ENCODE measurements around the gene N4BP2L2. TPM values are rescaled to one million over a fixed set of nuclear protein-coding genes. Genes with fewer than 3 reads are reported as not detected.

Gene N4BP2L2
- total RNA-seq, 1 donor from 2014 or later: 88.0 TPM

DNA sequence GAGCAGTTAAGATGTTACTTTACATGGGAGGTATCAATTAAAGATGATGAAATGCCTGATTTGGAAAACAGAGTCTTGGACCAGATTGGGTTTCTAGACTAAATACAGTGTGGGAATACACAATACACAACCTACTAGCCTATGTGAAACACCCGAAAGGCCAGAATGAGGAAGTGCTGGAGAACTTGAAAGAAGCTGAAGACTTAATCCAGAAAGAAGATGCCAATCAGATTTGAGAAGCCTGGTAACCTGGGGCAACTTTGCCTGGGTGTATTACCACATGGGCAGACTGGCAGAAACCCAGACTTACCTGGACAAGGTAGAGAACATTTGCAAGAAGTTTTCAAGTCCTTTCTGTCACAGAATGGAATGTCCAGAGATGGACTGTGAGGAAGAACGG, 153.9 kb downstream of the N4BP2L2 start:
- no peak overlapping the region for H3K4me3 Mint-ChIP-seq
- intact Hi-C loops (cut with micrococcal nuclease): no loop called here
- H3K36me3 Mint-ChIP-seq (ENCODE audit: low read depth): peaks cover 9% of the 10 kb centered on the region
- peaks cover 7% of the 10 kb centered on the region for H3K4me1 Mint-ChIP-seq
- H3K27ac Mint-ChIP-seq: no peak overlapping the region
- peak; percentile 47 for DNase-seq
- H3K27me3 Mint-ChIP-seq: no peaks in the 10 kb centered on the region
- H3K9me3 Mint-ChIP-seq: no peaks in the 10 kb centered on the region

DNA sequence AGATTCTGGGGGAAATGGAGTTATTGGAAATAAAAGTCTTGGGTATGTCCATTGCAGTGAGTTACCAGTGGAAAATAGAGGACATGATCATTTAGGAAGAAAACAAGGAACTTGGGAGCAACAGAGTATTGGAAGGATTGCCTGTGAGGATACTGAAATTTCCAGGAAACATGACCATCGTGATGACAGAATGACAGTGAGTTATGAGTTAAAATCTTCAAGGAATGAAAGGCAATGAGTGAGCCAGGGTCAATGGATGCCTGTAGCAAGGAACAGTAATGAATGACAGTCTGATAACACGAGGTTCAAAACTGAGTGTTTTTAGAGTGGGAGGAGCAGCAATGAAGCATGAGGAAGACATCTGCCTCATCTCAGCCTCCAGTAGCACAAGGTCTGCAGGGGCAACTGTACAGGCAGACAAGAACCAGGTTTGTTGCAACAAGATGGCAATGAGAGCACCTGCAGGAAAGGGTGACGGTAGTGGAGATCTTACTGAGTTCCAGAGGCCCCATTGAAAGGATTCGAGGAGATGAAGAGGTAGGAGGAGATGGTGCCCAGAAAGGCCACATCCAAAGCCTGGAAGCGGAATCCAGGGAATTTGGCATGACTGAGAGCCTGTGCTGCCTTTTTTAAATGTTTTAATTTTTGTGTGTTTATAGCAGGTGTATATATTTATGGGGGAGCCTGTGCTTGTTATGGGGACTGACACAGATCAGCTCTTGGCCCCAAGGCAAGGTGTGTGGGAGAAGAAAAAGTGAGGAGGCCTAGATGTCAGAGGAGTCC, 154.6 kb downstream of the N4BP2L2 start:
- Mint-ChIP-seq H3K27me3 (no peaks in the 10 kb centered on the region), H3K9me3 (no peaks in the 10 kb centered on the region), H3K4me1 (peaks cover 4% of the 10 kb centered on the region), H3K27ac (no peak overlapping the region), H3K4me3 (no peak overlapping the region), H3K36me3 (ENCODE audit: low read depth) (peaks cover 10% of the 10 kb centered on the region)
- intact Hi-C loops (cut with micrococcal nuclease): no loop called here
- no peak for DNase-seq

Other genes with a start within 250 kb of the N4BP2L2 start
- 0.19 TPM in 1 of 2 replicates, not detected in the other for gene ZAR1L, start 223.4 kb downstream of the N4BP2L2 start, total RNA-seq
- gene BRCA2, start 223.3 kb downstream of the N4BP2L2 start, total RNA-seq: 23.1 and 24.7 TPM in 2 replicates
- gene N4BP2L1, start 110.7 kb downstream of the N4BP2L2 start, total RNA-seq: 16.6 and 17.9 TPM in 2 replicates
- gene PDS5B, start 47.7 kb upstream of the N4BP2L2 start, total RNA-seq: 60.3 and 70.2 TPM in 2 replicates